Measurements from ENCODE around the gene PRXL2B. TPM values are rescaled to one million over a fixed set of nuclear protein-coding genes. Genes with fewer than 3 reads are reported as not detected.

The PRXL2B gene
- total and polyA plus RNA-seq, 7 experiments from 2014 or later = 12.3 to 37.0 (median 26.5) TPM

DNA sequence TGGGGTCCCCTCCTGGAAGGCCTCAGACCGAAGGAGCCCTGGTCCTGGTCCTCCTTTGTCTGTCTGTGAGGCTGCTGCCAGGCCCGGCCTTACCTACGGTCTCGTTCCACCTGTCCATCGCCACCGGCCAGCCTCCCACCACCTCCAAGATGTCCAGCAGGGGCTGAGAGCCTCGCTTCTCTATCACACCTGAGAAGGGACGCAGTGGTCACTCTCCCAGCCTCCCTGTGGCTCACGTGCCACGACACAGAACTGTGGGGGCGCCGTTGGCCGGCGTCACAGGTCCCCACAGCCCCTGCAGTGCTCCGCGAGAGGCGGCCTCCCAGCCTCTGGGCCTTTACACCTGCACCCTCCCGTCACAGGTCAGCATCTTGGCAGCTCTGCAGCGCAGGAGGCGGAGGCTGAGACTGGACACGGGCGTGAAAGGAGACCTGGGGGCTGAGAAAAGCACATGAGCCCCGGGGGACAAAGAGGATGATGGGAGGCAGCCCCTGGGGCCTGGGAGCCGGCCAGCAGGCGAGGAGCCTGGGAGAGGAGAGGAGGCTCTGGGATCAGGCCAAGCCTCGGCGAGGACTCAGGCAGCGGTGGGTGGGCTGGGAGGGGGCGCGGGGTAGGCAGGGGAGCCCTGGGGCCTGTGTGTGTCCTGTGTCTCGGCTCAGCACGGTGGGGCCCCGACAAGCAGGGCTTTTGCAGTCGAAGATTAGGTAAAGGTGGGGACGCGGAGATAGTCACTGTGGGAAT lies 20.5 kb downstream of the PRXL2B start:
- H3K4me1 Mint-ChIP-seq = no peaks in the 10 kb centered on the region
- no peak overlapping the region for H3K27ac ChIP-seq (ENCODE audit: low read depth, low read length)
- CTCF ChIA-PET = no interaction called here
- peaks cover 0 to 5% (median 0%) of the 10 kb centered on the region in 5 donors for H3K27me3 Mint-ChIP-seq
- no peak overlapping the region for H3K4me3 ChIP-seq (ENCODE audit: low read length)
- no peak overlapping the region for H3K4me3 Mint-ChIP-seq
- no peaks in the 10 kb centered on the region for H3K36me3 Mint-ChIP-seq
- H3K36me3 ChIP-seq (ENCODE audit: control insufficient read depth in 2 of 3, insufficient read depth in 3 of 3, low read length in 3 of 3) = no peaks in the 10 kb centered on the region
- intact Hi-C loops (cut with micrococcal nuclease) = no loop called here
- H3K27me3 ChIP-seq (ENCODE audit: control insufficient read depth in 2 of 2, insufficient read depth in 2 of 2, low read length in 2 of 2) = no peaks in the 10 kb centered on the region
- peaks cover 0 to 4% (median 0%) of the 10 kb centered on the region in 11 donors for H3K9me3 Mint-ChIP-seq
- no peaks in the 10 kb centered on the region for H3K4me1 ChIP-seq (ENCODE audit: control insufficient read depth in 2 of 2, insufficient read depth in 2 of 2, low read length in 2 of 2)
- no peak for DNase-seq
- H3K27ac Mint-ChIP-seq = no peak overlapping the region
- ATAC-seq = no peak
- no peaks in the 10 kb centered on the region for H3K9me3 ChIP-seq (ENCODE audit: control insufficient read depth in 2 of 3, low read length in 3 of 3)
- POLR2A ChIA-PET = no interaction called here

DNA sequence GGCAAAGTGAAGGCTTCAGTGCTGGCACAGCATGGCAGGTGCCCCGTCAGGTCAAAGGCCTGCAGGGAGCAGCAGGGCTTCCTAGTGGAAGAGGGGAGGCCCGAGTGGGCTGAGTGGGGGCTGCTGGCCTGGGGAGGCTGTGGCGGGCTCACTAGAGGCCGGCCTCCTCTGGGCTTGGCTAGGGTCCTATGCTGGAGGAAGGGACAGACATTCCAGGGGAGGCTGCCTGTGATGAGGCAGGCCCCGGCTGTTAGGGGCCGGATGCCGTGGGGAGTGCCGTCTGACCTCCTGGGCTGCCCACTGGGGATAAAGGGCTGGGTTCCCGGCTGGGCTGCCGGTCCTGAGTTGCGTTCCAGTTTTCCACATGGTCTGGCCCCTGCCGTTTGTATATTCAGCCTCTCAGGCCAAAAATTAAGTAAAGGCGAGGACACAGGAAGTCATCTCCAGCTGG lies 21.1 kb downstream of the PRXL2B start:
- Histone ChIP-seq H3K9me3 (ENCODE audit: control insufficient read depth in 2 of 3, low read length in 3 of 3) (no peaks in the 10 kb centered on the region), H3K27ac (ENCODE audit: low read depth, low read length) (no peak overlapping the region), H3K4me3 (ENCODE audit: low read length) (no peak overlapping the region), H3K36me3 (ENCODE audit: control insufficient read depth in 2 of 3, insufficient read depth in 3 of 3, low read length in 3 of 3) (no peaks in the 10 kb centered on the region), H3K27me3 (ENCODE audit: control insufficient read depth in 2 of 2, insufficient read depth in 2 of 2, low read length in 2 of 2) (no peaks in the 10 kb centered on the region), H3K4me1 (ENCODE audit: control insufficient read depth in 2 of 2, insufficient read depth in 2 of 2, low read length in 2 of 2) (no peaks in the 10 kb centered on the region)
- no peaks in the 10 kb centered on the region for H3K4me1 Mint-ChIP-seq
- H3K27me3 Mint-ChIP-seq = no peaks in the 10 kb centered on the region
- peaks cover 0 to 4% (median 0%) of the 10 kb centered on the region in 11 donors for H3K9me3 Mint-ChIP-seq
- H3K4me3 Mint-ChIP-seq = no peak overlapping the region
- POLR2A ChIA-PET = no interaction called here
- CTCF ChIA-PET = no interaction called here
- no peak overlapping the region for H3K27ac Mint-ChIP-seq
- no peak for DNase-seq
- no peaks in the 10 kb centered on the region for H3K36me3 Mint-ChIP-seq
- intact Hi-C loops (cut with micrococcal nuclease) = no loop called here
- ATAC-seq = no peak

DNA sequence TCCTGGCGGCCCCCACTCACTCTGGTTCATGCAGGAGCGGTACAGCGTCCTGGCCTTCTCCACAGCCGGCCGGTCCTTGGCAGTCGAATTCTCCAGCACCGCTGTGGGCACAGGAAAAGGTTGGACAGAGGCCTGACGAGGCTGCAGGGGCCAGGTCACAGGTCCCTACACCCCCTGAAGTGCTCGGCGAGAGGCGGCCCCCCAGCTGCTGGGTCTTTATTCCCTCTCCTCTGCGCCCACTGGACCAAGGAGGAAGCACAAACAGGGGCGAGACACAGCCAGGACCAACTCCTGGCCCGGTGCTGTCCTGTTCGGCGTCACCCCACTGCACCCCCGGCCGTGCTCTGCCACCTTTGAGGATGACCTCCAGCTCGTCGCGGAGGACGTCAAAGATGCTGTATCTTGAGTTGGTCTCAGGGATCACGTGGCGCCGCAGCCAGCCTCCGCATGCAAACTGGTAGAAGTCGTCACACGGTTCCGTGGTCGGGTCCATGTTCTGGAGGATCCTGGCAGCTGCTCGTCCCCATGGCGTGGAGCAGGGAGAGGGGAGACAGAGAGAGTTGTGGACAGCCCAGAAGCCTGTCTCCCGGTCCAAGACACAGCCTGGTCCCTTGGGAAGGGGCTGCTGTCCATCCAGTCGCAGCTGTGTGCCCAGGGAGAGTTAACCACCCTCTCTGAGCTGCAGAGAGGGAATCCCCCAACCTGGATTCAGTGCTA lies 22.9 kb downstream of the PRXL2B start:
- peaks cover 0 to 16% (median 11%) of the 10 kb centered on the region in 11 donors for H3K9me3 Mint-ChIP-seq
- H3K27me3 ChIP-seq (ENCODE audit: control insufficient read depth in 2 of 2, insufficient read depth in 2 of 2, low read length in 2 of 2) = no peaks in the 10 kb centered on the region
- DNase-seq (no peak), ATAC-seq (no peak)
- no peak overlapping the region for H3K27ac ChIP-seq (ENCODE audit: low read depth, low read length)
- no peak overlapping the region for H3K27ac Mint-ChIP-seq
- peaks cover 0 to 8% (median 0%) of the 10 kb centered on the region in 5 donors for H3K36me3 Mint-ChIP-seq
- no peaks in the 10 kb centered on the region for H3K4me1 Mint-ChIP-seq
- peaks cover 0 to 9% (median 0%) of the 10 kb centered on the region in 5 donors for H3K27me3 Mint-ChIP-seq
- intact Hi-C loops (cut with micrococcal nuclease) = no loop called here
- no peaks in the 10 kb centered on the region for H3K36me3 ChIP-seq (ENCODE audit: control insufficient read depth in 2 of 3, insufficient read depth in 3 of 3, low read length in 3 of 3)
- ChIA-PET POLR2A (no interaction called here), CTCF (no interaction called here)
- H3K4me3 Mint-ChIP-seq = no peak overlapping the region
- H3K4me1 ChIP-seq (ENCODE audit: control insufficient read depth in 2 of 2, insufficient read depth in 2 of 2, low read length in 2 of 2) = no peaks in the 10 kb centered on the region
- H3K9me3 ChIP-seq (ENCODE audit: control insufficient read depth in 2 of 3, low read length in 3 of 3) = peaks cover 0 to 5% (median 0%) of the 10 kb centered on the region in 3 experiments
- H3K4me3 ChIP-seq (ENCODE audit: low read length) = no peak overlapping the region

DNA sequence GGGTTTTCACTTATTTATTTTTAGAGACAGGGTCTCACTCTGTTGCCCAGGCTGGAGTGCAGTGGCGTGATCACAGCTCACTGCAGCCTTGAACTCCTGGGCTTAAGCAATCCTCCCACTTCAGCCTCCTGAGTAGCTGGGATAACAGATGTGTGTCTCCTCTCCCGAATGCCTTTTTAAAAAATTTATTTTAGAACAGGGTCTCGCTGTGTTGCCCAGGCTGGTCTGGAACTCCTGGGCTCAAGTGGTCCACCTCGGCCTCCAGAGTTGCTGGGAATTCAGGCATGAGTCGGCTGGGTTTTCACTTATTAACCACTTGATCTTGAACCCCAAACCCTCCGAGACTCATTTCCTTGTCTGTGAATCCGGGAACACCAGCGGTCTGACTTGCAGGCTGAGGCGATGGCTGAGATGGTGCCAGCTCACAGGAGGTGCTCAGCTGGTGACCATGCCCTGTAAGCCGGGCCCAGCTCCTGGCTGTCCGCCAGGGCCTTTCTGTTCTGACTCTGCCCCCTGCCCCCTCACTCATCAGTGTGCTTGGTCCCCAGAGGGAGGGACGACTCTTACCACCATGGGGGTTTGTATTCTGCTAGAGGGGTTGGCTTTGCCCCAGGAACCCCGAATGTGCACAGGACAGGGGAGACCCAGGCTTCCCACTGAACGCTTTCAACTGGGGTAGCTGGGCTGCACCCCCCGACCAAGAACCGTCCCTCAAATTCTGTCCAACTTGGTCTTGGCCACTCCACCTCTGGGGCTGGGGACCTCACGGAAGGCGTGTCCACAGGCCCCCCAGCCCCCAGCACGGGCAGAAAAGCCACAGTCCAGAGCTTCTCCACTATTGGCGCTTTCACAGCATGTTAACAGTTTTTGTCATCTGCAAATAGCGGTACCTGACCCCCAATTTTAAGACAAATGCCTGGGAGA lies 23.7 kb downstream of the PRXL2B start:
- H3K36me3 Mint-ChIP-seq = peaks cover 0 to 11% (median under 1%) of the 10 kb centered on the region in 5 donors
- intact Hi-C loops (cut with micrococcal nuclease) = no loop called here
- POLR2A ChIA-PET = no interaction called here

DNA sequence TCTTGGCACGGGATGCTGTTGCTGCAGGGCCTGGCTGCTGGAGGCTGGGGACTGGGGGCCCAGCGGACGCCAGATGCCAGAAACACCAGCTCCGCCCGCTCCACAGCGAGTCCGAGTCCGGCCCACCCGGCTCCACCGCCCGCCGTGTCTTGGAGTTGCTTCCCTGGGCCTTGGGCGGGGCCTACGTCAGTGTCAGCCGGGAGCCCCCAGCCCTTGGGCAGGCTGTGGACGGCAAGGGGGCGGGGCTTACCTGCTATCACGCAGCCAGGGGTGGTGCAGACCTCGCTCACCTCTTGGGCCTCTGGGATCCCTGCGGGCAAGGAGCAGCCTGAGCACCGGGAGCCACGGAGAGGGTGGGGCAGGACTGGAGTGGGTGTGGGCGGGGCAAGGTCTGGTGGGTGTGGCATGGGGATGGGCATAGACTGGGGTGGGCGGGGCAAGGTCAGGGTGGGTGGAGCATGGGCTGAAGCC lies 24.5 kb downstream of the PRXL2B start:
- Mint-ChIP-seq H3K9me3 (peaks cover 8 to 31% (median 19%) of the 10 kb centered on the region in 11 donors), H3K36me3 (peaks cover 0 to 15% (median 6%) of the 10 kb centered on the region in 5 donors), H3K4me3 (no peak overlapping the region), H3K27ac (no peak overlapping the region), H3K4me1 (no peaks in the 10 kb centered on the region), H3K27me3 (peaks cover 0 to 9% (median 0%) of the 10 kb centered on the region in 5 donors)
- Histone ChIP-seq H3K36me3 (ENCODE audit: control insufficient read depth in 2 of 3, insufficient read depth in 3 of 3, low read length in 3 of 3) (no peaks in the 10 kb centered on the region), H3K27ac (ENCODE audit: low read depth, low read length) (no peak overlapping the region), H3K4me3 (ENCODE audit: low read length) (no peak overlapping the region), H3K9me3 (ENCODE audit: control insufficient read depth in 2 of 3, low read length in 3 of 3) (peaks cover 0 to 14% (median 0%) of the 10 kb centered on the region in 3 experiments), H3K27me3 (ENCODE audit: control insufficient read depth in 2 of 2, insufficient read depth in 2 of 2, low read length in 2 of 2) (no peaks in the 10 kb centered on the region), H3K4me1 (ENCODE audit: control insufficient read depth in 2 of 2, insufficient read depth in 2 of 2, low read length in 2 of 2) (no peaks in the 10 kb centered on the region)
- DNase-seq (peak in 3 of 9 donors; percentile 6 to 25 (median 6)), ATAC-seq (peak; percentile 60)
- intact Hi-C loops (cut with micrococcal nuclease) = no loop called here
- ChIA-PET CTCF (no interaction called here), POLR2A (no interaction called here)

More for the DNA sequence above, 23.7 kb downstream of the PRXL2B start:
- H3K4me3 Mint-ChIP-seq = no peak overlapping the region
- ATAC-seq (no peak), DNase-seq (no peak)
- CTCF ChIA-PET = no interaction called here
- H3K9me3 Mint-ChIP-seq = peaks cover 3 to 24% (median 16%) of the 10 kb centered on the region in 11 donors
- no peak overlapping the region for H3K4me3 ChIP-seq (ENCODE audit: low read length)
- H3K9me3 ChIP-seq (ENCODE audit: control insufficient read depth in 2 of 3, low read length in 3 of 3) = peaks cover 0 to 6% (median 0%) of the 10 kb centered on the region in 3 experiments
- H3K4me1 Mint-ChIP-seq = no peaks in the 10 kb centered on the region
- no peak overlapping the region for H3K27ac Mint-ChIP-seq
- peaks cover 0 to 9% (median 0%) of the 10 kb centered on the region in 5 donors for H3K27me3 Mint-ChIP-seq
- no peak overlapping the region for H3K27ac ChIP-seq (ENCODE audit: low read depth, low read length)
- H3K27me3 ChIP-seq (ENCODE audit: control insufficient read depth in 2 of 2, insufficient read depth in 2 of 2, low read length in 2 of 2) = no peaks in the 10 kb centered on the region
- H3K36me3 ChIP-seq (ENCODE audit: control insufficient read depth in 2 of 3, insufficient read depth in 3 of 3, low read length in 3 of 3) = no peaks in the 10 kb centered on the region
- no peaks in the 10 kb centered on the region for H3K4me1 ChIP-seq (ENCODE audit: control insufficient read depth in 2 of 2, insufficient read depth in 2 of 2, low read length in 2 of 2)

DNA sequence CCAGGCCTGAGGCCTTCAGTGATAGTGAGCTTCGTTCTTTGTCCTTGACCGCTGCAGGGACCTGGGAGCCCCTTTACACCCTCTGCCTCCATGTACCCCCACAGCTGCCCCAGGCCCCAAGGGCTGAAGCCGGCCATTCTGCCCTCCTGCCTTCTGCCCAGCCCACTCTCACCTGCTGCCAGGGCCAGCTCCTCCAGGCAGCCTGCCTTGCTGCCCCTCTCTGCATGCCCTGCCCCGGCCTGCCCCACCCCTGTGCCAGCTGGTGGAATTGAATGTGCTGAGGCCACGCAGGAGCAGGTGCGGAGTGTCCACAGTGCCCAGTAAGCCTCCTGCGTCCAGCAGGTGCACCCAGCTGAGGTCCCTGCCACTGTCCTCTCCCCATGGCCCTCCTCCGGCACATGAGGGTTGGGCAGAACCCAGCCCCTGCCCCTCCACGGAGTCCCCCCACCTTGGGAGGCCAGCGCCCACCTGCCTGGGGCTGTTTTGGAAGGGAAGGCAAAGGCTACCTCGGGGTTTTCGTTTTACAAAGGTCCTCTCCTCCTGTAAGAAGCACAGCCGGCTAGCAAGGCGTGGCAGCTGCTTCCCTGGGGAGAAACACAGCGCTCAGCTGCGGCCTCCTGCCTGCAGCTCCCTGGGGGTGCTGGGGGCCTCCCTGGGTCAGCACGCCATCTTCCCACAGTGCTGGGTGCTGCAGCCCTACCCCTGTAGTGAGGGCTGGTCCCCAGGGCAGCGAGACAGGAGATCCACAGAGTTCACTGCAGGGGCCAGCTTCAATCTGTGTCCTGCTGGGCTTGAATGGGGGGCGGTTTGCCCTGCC lies 25.3 kb downstream of the PRXL2B start:
- Histone ChIP-seq H3K4me1 (ENCODE audit: control insufficient read depth in 2 of 2, insufficient read depth in 2 of 2, low read length in 2 of 2) (peaks cover 0 to 3% of the 10 kb centered on the region in 2 donors), H3K9me3 (ENCODE audit: control insufficient read depth in 2 of 3, low read length in 3 of 3) (peaks cover 0 to 18% (median 0%) of the 10 kb centered on the region in 3 experiments), H3K27me3 (ENCODE audit: control insufficient read depth in 2 of 2, insufficient read depth in 2 of 2, low read length in 2 of 2) (no peaks in the 10 kb centered on the region), H3K4me3 (ENCODE audit: low read length) (no peak overlapping the region), H3K27ac (ENCODE audit: low read depth, low read length) (no peak overlapping the region), H3K36me3 (ENCODE audit: control insufficient read depth in 2 of 3, insufficient read depth in 3 of 3, low read length in 3 of 3) (no peaks in the 10 kb centered on the region)
- ATAC-seq (no peak), DNase-seq (no peak)
- peaks cover 0 to 9% (median 0%) of the 10 kb centered on the region in 5 donors for H3K27me3 Mint-ChIP-seq
- H3K27ac Mint-ChIP-seq = no peak overlapping the region
- H3K36me3 Mint-ChIP-seq = peaks cover 0 to 15% (median 6%) of the 10 kb centered on the region in 5 donors
- H3K9me3 Mint-ChIP-seq = peaks cover 10 to 38% (median 23%) of the 10 kb centered on the region in 11 donors
- intact Hi-C loops (cut with micrococcal nuclease) = no loop called here
- ChIA-PET CTCF (no interaction called here), POLR2A (no interaction called here)
- no peak overlapping the region for H3K4me3 Mint-ChIP-seq
- H3K4me1 Mint-ChIP-seq = peaks cover 0 to 5% (median 0%) of the 10 kb centered on the region in 7 donors

Data from naive thymus-derived CD4-positive, alpha-beta T cell (primary cell).